Lower leg skin (tissue), 4 donors: ENCODE data around the gene NPAS3. TPM values are rescaled to one million over a fixed set of nuclear protein-coding genes. Genes with fewer than 3 reads are reported as not detected.

Experiments
- DNase-seq, 2 donors: peaks; one replicate each; pipeline ENCODE4 v3.0.0-alpha.2; 2019; ENCODE audit warnings: low spot score in 2 of 2
- H3K4me3 ChIP-seq: fragments of 200-600 bp; sonication (generic); 2 replicates; pipeline ENCODE4 v1.5.1; 2017; ENCODE audit warnings: mild to moderate bottlenecking, low read depth; ENCODE audit not compliant: poor library complexity, severe bottlenecking
- POLR2A ChIP-seq, 2 donors: fragments of 450-650 bp; IDR thresholded peaks; one replicate each; pipeline ENCODE4 v1.6.1; 2016 to 2017; ENCODE audit warnings: antibody characterized with exemption in 2 of 2, mild to moderate bottlenecking in 1 of 2, moderate library complexity in 1 of 2
- WGBS, 2 donors: methylation state at CpG; one replicate each; pipeline ENCODE4 v1.1.5; 2018; 5-methylcytosine and 5-hydroxymethylcytosine counted together
- intact Hi-C: fragments of 100-400 bp; cut with DNase I; formaldehyde crosslinking; loops from one replicate; pipeline ENCODE4 v1.15.0; 2023; ENCODE audit warnings: low total_unique reads
- total RNA-seq, 4 donors: library from RNA; depleted of rRNA; stranded (reverse); fragments of >200 nt; gene quantifications; one replicate each; pipeline ENCODE4 v1.1.0, GENCODE V29; 2016
- TF ChIP-seq, protein P1 (sequence below), 3 donors: fragments of 450-650 bp; IDR thresholded peaks; one replicate each; pipeline ENCODE4 v1.5.1; 2016; ENCODE audit warnings: antibody characterized with exemption in 3 of 3, mild to moderate bottlenecking in 3 of 3, moderate library complexity in 2 of 3

Gene NPAS3
- total RNA-seq, 4 donors from 2014 or later, result 0.25 to 0.29 TPM; not detected in 2

GRCh38 chr14:33786091-33786825, 847.6 kb downstream of the NPAS3 start:
- H3K4me3 ChIP-seq, result no peak overlapping the region
- intact Hi-C loops, result no loop called here
- no peak for DNase-seq
- 79 to 81% methylated on average over 4 of the region's 4 CpGs for WGBS, 2 donors
- no peak for TF ChIP-seq POLR2A (IDR thresholded peaks at IDR 0.05)
- TF ChIP-seq, protein P1, sequence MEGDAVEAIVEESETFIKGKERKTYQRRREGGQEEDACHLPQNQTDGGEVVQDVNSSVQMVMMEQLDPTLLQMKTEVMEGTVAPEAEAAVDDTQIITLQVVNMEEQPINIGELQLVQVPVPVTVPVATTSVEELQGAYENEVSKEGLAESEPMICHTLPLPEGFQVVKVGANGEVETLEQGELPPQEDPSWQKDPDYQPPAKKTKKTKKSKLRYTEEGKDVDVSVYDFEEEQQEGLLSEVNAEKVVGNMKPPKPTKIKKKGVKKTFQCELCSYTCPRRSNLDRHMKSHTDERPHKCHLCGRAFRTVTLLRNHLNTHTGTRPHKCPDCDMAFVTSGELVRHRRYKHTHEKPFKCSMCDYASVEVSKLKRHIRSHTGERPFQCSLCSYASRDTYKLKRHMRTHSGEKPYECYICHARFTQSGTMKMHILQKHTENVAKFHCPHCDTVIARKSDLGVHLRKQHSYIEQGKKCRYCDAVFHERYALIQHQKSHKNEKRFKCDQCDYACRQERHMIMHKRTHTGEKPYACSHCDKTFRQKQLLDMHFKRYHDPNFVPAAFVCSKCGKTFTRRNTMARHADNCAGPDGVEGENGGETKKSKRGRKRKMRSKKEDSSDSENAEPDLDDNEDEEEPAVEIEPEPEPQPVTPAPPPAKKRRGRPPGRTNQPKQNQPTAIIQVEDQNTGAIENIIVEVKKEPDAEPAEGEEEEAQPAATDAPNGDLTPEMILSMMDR (IDR thresholded peaks at IDR 0.05), result no peak

- DNase-seq, result no peak
- intact Hi-C loops, result no loop called here
- 93 to 95% methylated on average over 11 of the region's 11 CpGs for WGBS, 2 donors
- TF ChIP-seq POLR2A (IDR thresholded peaks at IDR 0.05), result no peak
- TF ChIP-seq, protein P1 (IDR thresholded peaks at IDR 0.05), result no peak
- H3K4me3 ChIP-seq, result no peak overlapping the region
Measured at GRCh38 chr14:33788161-33788560, 849.5 kb downstream of the NPAS3 start.

GRCh38 chr14:33790996-33791395, 852.3 kb downstream of the NPAS3 start:
- 75 to 87% methylated on average over 9 of the region's 9 CpGs for WGBS, 2 donors
- no peak for DNase-seq
- H3K4me3 ChIP-seq, result no peak overlapping the region
- TF ChIP-seq, protein P1 (IDR thresholded peaks at IDR 0.05), result no peak
- no peak for TF ChIP-seq POLR2A (IDR thresholded peaks at IDR 0.05)
- intact Hi-C loops, result no loop called here

DNA sequence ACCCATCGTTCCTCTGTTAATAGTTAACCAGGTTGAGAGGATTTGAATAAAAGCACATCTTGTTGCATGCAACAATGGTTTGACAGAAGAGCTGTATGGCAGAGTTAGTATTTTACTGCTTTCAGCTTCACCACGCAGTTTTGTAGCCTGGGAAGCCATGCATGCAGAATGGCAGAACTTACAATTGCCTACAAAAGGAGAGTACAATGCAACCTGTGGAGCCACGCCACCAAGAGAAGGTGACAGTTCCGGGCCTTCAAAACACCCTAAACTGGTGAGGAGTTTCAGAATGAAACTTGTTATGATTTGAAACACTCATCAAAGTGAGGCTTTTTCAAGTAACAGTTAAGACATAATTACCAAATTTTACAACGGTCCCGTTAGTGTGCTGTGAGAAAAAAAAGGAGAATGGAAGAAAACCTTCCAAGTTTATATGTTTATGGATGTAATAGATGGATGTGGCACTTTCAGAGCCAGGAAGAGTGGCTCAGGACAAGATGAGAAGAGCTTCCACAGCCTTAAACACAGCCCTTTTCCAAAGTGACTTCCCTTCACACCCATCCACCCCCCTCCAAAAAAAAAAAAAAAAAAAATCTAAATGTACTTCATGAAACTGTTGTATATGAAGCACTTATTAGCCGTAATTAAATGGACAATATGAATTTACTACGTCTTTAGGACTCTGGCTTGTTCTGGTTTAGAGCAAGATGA, 853.5 kb downstream of the NPAS3 start:
- WGBS, 2 donors, result 52 to 59% methylated on average over 8 of the region's 8 CpGs
- no peak overlapping the region for H3K4me3 ChIP-seq
- DNase-seq, result no peak
- TF ChIP-seq, protein P1 (IDR thresholded peaks at IDR 0.05), result no peak
- TF ChIP-seq POLR2A (IDR thresholded peaks at IDR 0.05), result no peak
- intact Hi-C loops, result no loop called here

- H3K4me3 ChIP-seq, result no peak overlapping the region
- TF ChIP-seq POLR2A (IDR thresholded peaks at IDR 0.05), result no peak
- TF ChIP-seq, protein P1 (IDR thresholded peaks at IDR 0.05), result peak in 1 of 3 donors; percentile 45
- DNase-seq, result peak; percentile 70 to 95
- 5 to 7% methylated on average over 16 of the region's 16 CpGs for WGBS, 2 donors
- intact Hi-C loops, result no loop called here
Measured at GRCh38 chr14:33792720-33793368, 854.2 kb downstream of the NPAS3 start.
